LNCaP clone FGC (cell line): Measurements from ENCODE around the gene OTOG.

ENCODE experiments used
- DNase-seq: peaks from one replicate; pipeline ENCODE4 v3.0.0-alpha.2; 2011; ENCODE audit warnings: low read depth
- H3K4me3 ChIP-seq: 2 replicates; pipeline ENCODE4 v1.5.1; 2011; ENCODE audit warnings: mild to moderate bottlenecking, low read depth, low read length, control low read depth
- CTCF ChIP-seq: IDR thresholded peaks from 2 replicates; pipeline ENCODE4 v1.5.1; 2012; ENCODE audit warnings: mild to moderate bottlenecking; ENCODE audit not compliant: control insufficient read depth, insufficient read depth; ENCODE audit errors: extremely low read depth

The OTOG gene

GRCh38 chr11:17640493-17641164 lies 93.6 kb downstream of the OTOG start:
- TF ChIP-seq CTCF, result no peak

DNA sequence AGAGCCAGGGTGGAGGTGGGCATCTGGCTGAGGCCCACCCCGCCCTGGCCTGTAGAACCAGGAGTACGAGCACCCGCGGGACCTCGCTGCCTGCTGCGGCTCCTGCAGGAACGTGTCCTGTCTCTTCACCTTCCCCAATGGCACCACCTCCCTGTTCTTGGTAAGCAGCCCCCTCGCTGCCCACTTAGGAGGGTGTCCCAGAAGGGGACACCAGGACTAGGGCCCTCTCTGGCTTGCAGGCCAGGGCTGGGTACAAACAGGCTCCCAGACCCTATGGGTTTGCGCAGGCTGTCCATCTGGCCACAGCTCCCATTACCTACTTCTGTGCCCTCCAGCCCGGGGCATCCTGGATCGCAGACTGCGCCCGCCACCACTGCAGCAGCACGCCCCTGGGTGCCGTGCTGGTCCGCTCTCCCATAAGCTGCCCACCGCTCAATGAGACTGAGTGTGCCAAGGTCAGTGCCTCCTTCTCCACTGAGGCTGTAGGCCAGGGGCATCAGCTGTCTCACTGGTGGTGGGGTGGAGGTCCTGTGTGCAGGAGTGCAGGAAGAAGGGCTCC lies 94.8 kb downstream of the OTOG start:
- TF ChIP-seq CTCF, result no peak
- H3K4me3 ChIP-seq, result no peak overlapping the region
- no peak for DNase-seq

More at GRCh38 chr11:17640493-17641164, 93.6 kb downstream of the OTOG start:
- DNase-seq, result no peak
- H3K4me3 ChIP-seq, result no peak overlapping the region

GRCh38 chr11:17642370-17642769 lies 95.3 kb downstream of the OTOG start:
- DNase-seq, result no peak
- no peak overlapping the region for H3K4me3 ChIP-seq
- TF ChIP-seq CTCF, result no peak

GRCh38 chr11:17642980-17643379 lies 95.9 kb downstream of the OTOG start:
- TF ChIP-seq CTCF, result no peak
- no peak for DNase-seq
- H3K4me3 ChIP-seq, result no peak overlapping the region

GRCh38 chr11:17643506-17644405 lies 96.7 kb downstream of the OTOG start:
- no peak overlapping the region for H3K4me3 ChIP-seq
- no peak for DNase-seq
- TF ChIP-seq CTCF, result no peak

GRCh38 chr11:17645190-17645970 lies 98.3 kb downstream of the OTOG start:
- no peak for TF ChIP-seq CTCF
- no peak for DNase-seq
- no peak overlapping the region for H3K4me3 ChIP-seq
